DND-41 (cell line): Measurements from ENCODE around the gene CIROP.

ENCODE experiments used
- EZH2 ChIP-seq: IDR thresholded peaks from 3 replicates; pipeline ENCODE4 v1.6.1; 2012; ENCODE audit warnings: borderline replicate concordance, low read depth, mild to moderate bottlenecking, moderate library complexity, low read length, inconsistent platforms; ENCODE audit not compliant: severe bottlenecking
- TF ChIP-seq, protein P1 (sequence below): IDR thresholded peaks from 2 replicates; pipeline ENCODE4 v1.5.1; 2012; ENCODE audit warnings: borderline replicate concordance, low read length, moderate library complexity, mild to moderate bottlenecking; ENCODE audit not compliant: poor library complexity, severe bottlenecking; ENCODE audit errors: extremely low read depth

DNA sequence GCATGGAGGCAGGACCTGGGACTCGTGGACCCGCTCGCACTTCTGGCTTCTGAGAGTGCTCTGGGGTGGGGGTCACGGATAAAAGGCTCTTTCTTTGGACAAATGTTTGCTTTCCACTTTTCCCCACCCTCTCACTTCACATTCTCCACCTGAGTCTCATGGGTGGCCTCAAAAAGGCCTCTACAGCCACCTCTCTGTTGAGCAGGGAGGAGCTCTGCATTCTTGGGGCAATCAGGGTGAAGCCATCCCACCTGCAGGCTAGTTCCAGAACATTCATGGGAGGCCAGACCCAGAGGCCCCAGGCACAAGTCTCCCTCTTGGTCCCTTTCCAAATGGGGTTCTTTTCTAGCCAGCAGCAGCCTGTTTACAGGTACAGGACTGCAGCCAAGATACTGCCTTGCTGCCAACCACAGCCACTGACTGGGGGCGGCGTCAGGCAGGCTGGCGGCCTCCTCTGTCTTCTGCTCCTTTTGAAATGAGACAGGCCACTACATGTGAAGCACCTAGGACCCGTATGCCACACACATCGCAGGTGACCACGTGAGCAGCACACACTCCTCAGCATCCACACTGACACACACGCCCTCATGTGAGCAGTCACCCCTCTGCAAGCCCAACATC, 32.5 kb upstream of the CIROP start:
- TF ChIP-seq, protein P1, sequence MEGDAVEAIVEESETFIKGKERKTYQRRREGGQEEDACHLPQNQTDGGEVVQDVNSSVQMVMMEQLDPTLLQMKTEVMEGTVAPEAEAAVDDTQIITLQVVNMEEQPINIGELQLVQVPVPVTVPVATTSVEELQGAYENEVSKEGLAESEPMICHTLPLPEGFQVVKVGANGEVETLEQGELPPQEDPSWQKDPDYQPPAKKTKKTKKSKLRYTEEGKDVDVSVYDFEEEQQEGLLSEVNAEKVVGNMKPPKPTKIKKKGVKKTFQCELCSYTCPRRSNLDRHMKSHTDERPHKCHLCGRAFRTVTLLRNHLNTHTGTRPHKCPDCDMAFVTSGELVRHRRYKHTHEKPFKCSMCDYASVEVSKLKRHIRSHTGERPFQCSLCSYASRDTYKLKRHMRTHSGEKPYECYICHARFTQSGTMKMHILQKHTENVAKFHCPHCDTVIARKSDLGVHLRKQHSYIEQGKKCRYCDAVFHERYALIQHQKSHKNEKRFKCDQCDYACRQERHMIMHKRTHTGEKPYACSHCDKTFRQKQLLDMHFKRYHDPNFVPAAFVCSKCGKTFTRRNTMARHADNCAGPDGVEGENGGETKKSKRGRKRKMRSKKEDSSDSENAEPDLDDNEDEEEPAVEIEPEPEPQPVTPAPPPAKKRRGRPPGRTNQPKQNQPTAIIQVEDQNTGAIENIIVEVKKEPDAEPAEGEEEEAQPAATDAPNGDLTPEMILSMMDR: no peak
- no peak for TF ChIP-seq EZH2
